GM19372 (cell line): ENCODE data around the gene MGME1.
A peak's percentile ranks its signal among the peaks of the same experiment; 100 is the strongest.

Experiments used
- ATAC-seq: cut with Tn5 transposase; IDR thresholded peaks from one replicate; pipeline ENCODE4 v1.9.1; 2021; ENCODE audit warnings: mild to moderate bottlenecking, low read depth, moderate library complexity; ENCODE audit not compliant: unreplicated experiment

MGME1 gene

GRCh38 chr20:17939622-17940223 is 29.1 kb upstream of the MGME1 start:
- ATAC-seq = no peak

DNA sequence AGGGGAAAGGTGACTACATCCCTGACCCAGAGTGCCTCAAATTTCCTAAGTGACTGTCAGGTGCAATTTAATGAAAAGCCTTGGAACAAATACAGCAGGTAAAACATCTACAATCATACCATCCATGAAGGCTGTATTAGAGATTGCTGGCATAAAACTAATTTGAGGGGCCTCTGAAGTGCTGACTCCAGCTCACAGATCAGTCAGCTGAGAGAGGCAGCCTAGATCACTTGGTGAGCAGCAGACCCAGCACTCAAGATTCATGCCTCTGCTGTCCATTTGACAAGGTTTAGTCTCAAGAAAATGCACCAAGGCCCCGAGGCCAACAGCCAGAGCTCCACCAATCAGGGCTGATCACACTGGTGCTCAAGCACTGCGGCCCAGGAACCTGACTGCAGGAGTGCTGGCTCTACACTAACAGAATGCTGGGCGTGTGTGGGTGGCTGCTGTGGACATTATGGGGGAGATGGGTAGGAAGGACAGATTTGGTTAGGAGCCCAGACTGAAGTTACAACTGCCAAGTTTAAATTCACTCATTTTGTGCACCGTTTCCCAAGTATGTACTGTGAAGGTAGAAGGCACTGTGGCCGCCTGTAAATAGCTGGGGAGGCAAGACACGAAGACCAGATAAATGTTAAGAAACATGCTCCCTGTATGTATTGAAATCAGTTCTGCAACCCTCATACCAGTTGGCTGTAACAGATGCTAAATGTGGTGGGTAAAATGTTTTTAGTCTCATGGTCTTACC is 28.4 kb upstream of the MGME1 start:
- ATAC-seq = no peak

DNA sequence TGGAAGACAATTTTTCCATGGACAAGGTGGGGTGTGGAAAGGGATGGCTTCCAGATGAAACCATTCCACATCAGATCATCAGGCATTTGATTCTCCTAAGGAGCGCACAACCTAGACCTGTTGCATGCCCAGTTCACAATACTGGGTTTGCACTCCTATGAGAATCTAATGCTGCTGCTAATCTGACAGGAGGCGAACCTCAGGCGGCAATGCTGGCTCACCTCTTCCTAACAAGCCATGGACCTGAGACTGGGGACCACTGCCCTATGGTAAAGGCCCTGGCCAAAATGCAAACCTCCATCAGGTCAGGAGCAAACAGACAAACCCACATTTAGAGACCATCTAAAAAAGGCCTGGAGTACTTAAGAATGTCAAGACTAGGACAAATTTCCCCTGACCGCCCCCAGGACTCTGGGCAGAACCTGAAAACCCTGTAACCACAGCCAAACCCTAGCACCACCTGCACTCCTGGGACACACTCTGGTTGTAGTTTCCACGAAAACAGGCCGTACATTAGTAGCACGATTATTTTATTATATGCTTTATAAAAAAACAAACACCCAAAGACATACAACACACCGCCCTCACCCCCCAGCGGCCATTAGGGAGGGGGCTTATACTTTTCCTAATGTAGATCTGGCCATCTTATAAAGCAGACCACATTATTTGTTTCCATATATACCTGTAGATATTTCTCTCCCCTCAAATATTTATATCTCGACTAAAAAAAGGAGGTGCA is 27.6 kb upstream of the MGME1 start:
- no peak for ATAC-seq

DNA sequence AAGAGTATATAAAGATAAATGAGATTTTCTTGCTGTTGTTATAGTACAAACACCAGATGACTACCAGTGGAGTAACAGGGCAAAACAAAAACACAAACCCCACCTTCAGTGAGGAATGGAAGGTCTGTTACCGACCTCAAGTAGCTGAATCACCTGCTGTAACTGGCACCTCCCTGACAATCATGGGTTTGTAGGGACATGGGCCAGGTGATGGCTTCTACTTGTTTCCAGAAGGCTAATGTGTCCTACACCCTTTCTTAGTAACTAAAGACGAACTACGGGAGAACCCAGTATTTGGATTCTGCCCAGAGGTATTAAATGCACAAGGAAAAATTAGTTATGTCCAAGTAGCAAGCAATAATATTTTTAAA is 27.0 kb upstream of the MGME1 start:
- no peak for ATAC-seq

DNA sequence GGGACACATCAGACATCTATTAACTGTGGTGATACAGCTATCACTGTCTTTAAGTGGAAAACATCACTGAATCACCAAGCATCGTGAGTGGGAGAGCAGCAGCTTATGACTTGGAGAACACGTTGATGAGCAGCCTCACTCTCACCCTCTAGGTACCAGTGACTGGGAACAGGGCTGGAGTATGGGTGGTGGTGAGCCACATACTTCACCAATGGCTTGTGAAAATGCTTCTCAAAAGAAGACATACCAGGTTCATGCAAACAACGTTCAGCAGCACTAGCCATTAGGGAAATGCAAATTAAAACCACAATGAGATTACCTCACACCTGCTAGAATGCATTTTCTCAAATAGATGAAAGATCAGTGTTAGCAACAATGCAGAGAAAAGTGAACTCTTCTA is 25.5 kb upstream of the MGME1 start:
- peak; percentile 62 for ATAC-seq

GRCh38 chr20:17944854-17945474 is 23.9 kb upstream of the MGME1 start:
- no peak for ATAC-seq

DNA sequence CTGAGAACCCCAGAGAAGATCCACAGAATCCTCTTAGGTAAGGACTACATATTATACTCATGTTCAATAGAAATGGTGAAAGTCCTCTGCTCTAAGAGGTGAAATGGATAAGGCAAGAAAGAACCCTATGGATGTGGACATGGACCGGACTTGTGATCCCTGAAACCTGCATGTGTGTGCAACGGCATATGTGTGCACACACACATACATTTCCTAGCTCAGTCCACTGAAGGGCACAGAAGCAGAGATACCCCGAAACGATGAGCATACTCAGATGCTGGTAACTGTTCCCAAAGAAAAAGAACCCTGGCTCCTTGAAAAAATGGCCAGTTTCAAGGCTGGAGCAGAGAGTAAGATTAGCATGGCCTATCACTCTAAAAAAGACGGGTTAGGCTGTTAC is 22.8 kb upstream of the MGME1 start:
- ATAC-seq = no peak

GRCh38 chr20:17946572-17947473 is 22.0 kb upstream of the MGME1 start:
- ATAC-seq = no peak

DNA sequence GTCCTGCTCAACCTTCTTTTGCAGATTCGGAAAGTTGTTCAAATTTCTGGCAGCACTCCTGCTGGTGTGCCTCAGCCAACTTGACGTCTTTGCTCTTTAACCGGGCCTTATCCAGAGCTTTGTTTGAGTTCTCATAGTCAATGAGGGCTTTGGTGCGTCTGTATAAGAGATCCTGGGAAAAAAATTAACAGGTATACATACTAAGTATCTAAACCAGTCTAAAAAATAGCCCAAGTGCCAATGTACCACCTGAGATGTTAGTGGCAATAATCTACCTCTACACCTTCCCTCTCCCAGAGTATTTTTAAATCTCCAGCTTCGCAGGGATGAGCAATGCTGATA is 21.4 kb upstream of the MGME1 start:
- no peak for ATAC-seq

DNA sequence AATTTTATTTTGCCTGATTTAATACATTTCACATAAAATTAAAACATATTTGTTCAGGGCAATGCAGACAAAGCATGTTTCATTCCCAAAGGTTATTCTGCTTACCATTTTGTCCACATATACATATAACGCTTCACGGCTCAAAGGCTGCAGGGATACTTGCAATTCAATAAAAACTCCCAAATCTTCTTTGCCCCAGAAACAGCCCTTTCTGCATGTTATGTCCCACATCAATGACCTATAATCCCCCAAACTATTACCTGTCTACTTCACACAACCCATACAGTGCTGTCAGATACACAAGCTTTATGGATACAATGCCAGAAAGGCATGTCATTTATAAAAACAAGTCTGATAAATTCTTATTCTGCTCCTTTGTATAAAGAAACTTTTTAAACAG is 20.4 kb upstream of the MGME1 start:
- ATAC-seq = no peak

GRCh38 chr20:17949899-17950298 is 18.9 kb upstream of the MGME1 start:
- no peak for ATAC-seq

DNA sequence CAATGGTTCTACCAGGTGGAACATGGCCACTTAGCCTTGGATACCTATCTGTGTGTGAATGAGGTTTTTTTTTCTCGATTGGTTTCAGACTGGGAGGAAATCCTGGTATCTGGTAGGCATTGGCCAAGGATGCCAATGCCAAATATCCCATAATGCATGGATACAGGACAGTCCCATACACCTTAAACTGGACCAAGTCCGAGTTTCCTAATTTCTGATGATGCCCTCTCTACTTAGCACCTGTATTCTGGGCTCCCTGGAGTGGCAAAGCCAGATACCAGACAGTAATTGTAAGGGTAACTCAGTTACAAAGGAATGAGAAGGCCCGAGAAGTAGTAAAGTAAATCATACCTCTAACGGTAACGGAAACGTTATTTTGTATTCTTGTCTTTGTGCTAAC is 18.1 kb upstream of the MGME1 start:
- ATAC-seq = no peak

DNA sequence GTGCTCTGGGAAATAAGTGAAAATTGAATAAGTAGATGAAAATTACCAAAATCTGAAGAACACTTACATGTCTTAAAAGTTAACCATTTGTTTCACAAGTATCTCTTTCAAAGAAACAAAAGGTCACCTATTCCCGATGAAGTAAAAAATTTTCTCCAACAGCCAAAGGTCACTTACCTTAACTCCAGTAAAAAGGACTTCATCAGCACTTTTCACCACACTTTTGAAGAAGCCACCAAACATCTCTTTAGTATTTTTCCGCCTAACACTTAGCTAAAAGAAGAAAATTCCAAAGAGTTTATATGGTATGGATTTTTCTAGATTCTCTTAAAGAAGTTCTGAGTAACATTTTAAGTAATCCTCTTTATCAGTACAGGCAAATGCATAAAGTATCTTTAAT is 17.5 kb upstream of the MGME1 start:
- no peak for ATAC-seq

- ATAC-seq = no peak
Measured at GRCh38 chr20:17952692-17953684, 15.8 kb upstream of the MGME1 start.

GRCh38 chr20:17953935-17954334 is 14.9 kb upstream of the MGME1 start:
- no peak for ATAC-seq

GRCh38 chr20:17955302-17955701 is 13.5 kb upstream of the MGME1 start:
- no peak for ATAC-seq

DNA sequence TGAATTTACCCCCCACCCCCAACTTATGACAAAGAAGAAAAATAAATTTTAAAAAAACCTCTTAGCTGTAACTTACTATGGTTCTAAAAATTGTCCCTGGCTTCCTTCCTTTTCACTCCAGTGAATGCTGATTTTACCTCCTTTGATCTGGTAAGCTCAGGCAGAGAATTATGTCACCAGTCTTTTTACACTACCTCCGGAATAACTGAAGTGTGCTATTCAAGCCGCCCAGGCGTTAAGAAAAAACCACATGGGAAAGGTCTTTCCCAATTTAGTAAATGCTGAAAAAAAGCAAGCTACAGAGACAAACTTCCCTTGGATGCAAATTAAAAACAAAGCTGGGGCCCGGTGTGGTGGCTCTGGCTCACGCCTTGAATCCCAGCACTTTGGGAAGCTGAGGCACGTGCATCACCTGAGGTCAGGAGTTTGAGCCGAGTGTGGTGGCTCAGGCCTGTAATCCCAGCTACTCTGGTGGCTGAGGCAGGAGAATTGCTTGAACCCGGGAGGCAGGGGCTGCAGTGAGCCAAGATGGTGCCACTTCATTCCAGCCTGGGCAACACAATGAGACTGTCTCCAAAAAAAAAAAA is 12.6 kb upstream of the MGME1 start:
- no peak for ATAC-seq

GRCh38 chr20:17957505-17958363 is 11.1 kb upstream of the MGME1 start:
- no peak for ATAC-seq
